GM23338 (cell line): ENCODE results near the gene ZBTB22. TPM values are rescaled to one million over a fixed set of nuclear protein-coding genes. Genes with fewer than 3 reads are reported as not detected.
"Not testable (repeated sequence)": the region's sequence is repeated elsewhere in the genome, so short reads cannot be mapped to it uniquely, and the experiment has no call there.

Experiments used
- ATAC-seq: fragments of 200-7000 bp; cut with Tn5 transposase; 3 replicates; pipeline ENCODE4 v1.9.1; 2020
- DNase-seq: peaks from one replicate; pipeline ENCODE4 v3.0.0-alpha.2; 2015; ENCODE audit warnings: low spot score
- H2AFZ ChIP-seq: fragments of 200-600 bp; sonication (generic); 2 replicates; pipeline ENCODE4 v1.8.0; 2016; ENCODE audit warnings: antibody characterized with exemption, mild to moderate bottlenecking, moderate library complexity
- H3F3A ChIP-seq: fragments of 200-600 bp; sonication (generic); replicated peaks from 2 replicates; pipeline ENCODE4 v1.8.0; 2017; ENCODE audit warnings: antibody characterized with exemption, mixed run types, low read depth
- H3K27ac ChIP-seq: fragments of 200-600 bp; sonication (generic); 2 replicates; pipeline ENCODE4 v1.6.1; 2016; ENCODE audit warnings: low read depth
- H3K27me3 ChIP-seq: fragments of 200-600 bp; sonication (generic); 2 replicates; pipeline ENCODE4 v1.8.0; 2016; ENCODE audit warnings: mild to moderate bottlenecking, mixed run types, moderate library complexity; ENCODE audit not compliant: insufficient read depth
- H3K36me3 ChIP-seq: fragments of 200-600 bp; sonication (generic); 2 replicates; pipeline ENCODE4 v1.8.0; 2016; ENCODE audit warnings: mild to moderate bottlenecking; ENCODE audit not compliant: insufficient read depth
- H3K4me1 ChIP-seq: fragments of 200-600 bp; sonication (generic); 2 replicates; pipeline ENCODE4 v1.8.0; 2016; ENCODE audit warnings: mild to moderate bottlenecking, moderate library complexity; ENCODE audit not compliant: insufficient read depth
- H3K4me2 ChIP-seq: fragments of 200-600 bp; sonication (generic); 2 replicates; pipeline ENCODE4 v1.7.1; 2017; ENCODE audit warnings: mixed run types
- H3K4me3 ChIP-seq: fragments of 200-600 bp; sonication (generic); 2 replicates; pipeline ENCODE4 v1.6.1; 2016; ENCODE audit warnings: mixed run types
- H3K79me2 ChIP-seq: fragments of 200-600 bp; sonication (generic); replicated peaks from 2 replicates; pipeline ENCODE4 v1.8.0; 2017; ENCODE audit warnings: mild to moderate bottlenecking; ENCODE audit not compliant: insufficient read depth
- H3K9me2 ChIP-seq: fragments of 200-600 bp; sonication (generic); 2 replicates; pipeline ENCODE4 v1.8.0; 2017; ENCODE audit not compliant: insufficient read depth
- H4K20me1 ChIP-seq: fragments of 200-600 bp; sonication (generic); replicated peaks from 2 replicates; pipeline ENCODE4 v1.8.0; 2017; ENCODE audit warnings: mild to moderate bottlenecking; ENCODE audit not compliant: insufficient read depth
- H3K27ac Mint-ChIP-seq: 2 replicates; pipeline ENCODE4 v1.8.0; 2020; ENCODE audit warnings: inconsistent platforms, mild to moderate bottlenecking, moderate library complexity, mixed read lengths
- H3K27me3 Mint-ChIP-seq: 3 replicates; pipeline ENCODE4 v1.8.0; 2022; ENCODE audit warnings: low read depth, mild to moderate bottlenecking, moderate library complexity, mixed read lengths, inconsistent platforms; ENCODE audit not compliant: insufficient read depth, poor library complexity
- H3K36me3 Mint-ChIP-seq: 3 replicates; pipeline ENCODE4 v1.8.0; 2021; ENCODE audit warnings: low read depth, mild to moderate bottlenecking, inconsistent platforms, moderate library complexity, mixed read lengths
- H3K4me1 Mint-ChIP-seq: 3 replicates; pipeline ENCODE4 v1.8.0; 2020; ENCODE audit warnings: mild to moderate bottlenecking, inconsistent platforms, mixed read lengths
- H3K4me3 Mint-ChIP-seq: 3 replicates; pipeline ENCODE4 v1.8.0; 2021; ENCODE audit warnings: moderate library complexity, mild to moderate bottlenecking, inconsistent platforms, mixed read lengths
- H3K9me3 Mint-ChIP-seq: 3 replicates; pipeline ENCODE4 v1.8.0; 2020; ENCODE audit warnings: moderate library complexity, mild to moderate bottlenecking, inconsistent platforms, mixed read lengths
- CTCF ChIP-seq, 2 experiments: fragments of 200-600 bp in 1 of 2; sonication (generic) in 1 of 2; conservative IDR thresholded peaks; 2 replicates each; pipeline versions ENCODE4 v1.5.1 to v1.6.1; 2016 to 2017; ENCODE audit warnings: antibody characterized with exemption in 2 of 2, low read depth in 2 of 2, mild to moderate bottlenecking in 2 of 2, moderate library complexity in 1 of 2
- ETS1 ChIP-seq: IDR thresholded peaks from 2 replicates; pipeline ENCODE4 v1.6.1; 2016; ENCODE audit warnings: antibody characterized with exemption
- EZH2 ChIP-seq: fragments of 200-600 bp; sonication (generic); IDR thresholded peaks from one replicate; pipeline ENCODE4 v1.8.0; 2017; ENCODE audit warnings: antibody characterized with exemption, mild to moderate bottlenecking, low read depth; ENCODE audit not compliant: unreplicated experiment
- EZH2phosphoT487 ChIP-seq: fragments of 200-600 bp; sonication (generic); IDR thresholded peaks from one replicate; pipeline ENCODE4 v1.8.1; 2018; ENCODE audit warnings: antibody characterized with exemption; ENCODE audit not compliant: unreplicated experiment
- JUNB ChIP-seq: IDR thresholded peaks from one replicate; pipeline ENCODE4 v1.6.1; 2016; ENCODE audit warnings: antibody characterized with exemption; ENCODE audit not compliant: unreplicated experiment
- NANOG ChIP-seq: IDR thresholded peaks from 2 replicates; pipeline ENCODE4 v1.6.1; 2016; ENCODE audit warnings: antibody characterized with exemption, borderline replicate concordance
- POLR2AphosphoS5 ChIP-seq: IDR thresholded peaks from 2 replicates; pipeline ENCODE4 v1.6.1; 2016; ENCODE audit warnings: antibody characterized with exemption, low read depth
- REST ChIP-seq: IDR thresholded peaks from one replicate; pipeline ENCODE4 v1.6.1; 2018; ENCODE audit warnings: antibody characterized with exemption; ENCODE audit not compliant: unreplicated experiment
- STAT1 ChIP-seq: IDR thresholded peaks from one replicate; pipeline ENCODE4 v1.6.1; 2016; ENCODE audit warnings: antibody characterized with exemption; ENCODE audit not compliant: unreplicated experiment
- ZNF114 ChIP-seq: fragments of 250-450 bp; sonication (Bioruptor Pico); IDR thresholded peaks from 2 replicates; pipeline ENCODE4 v1.5.0; 2020; ENCODE audit warnings: mild to moderate bottlenecking, moderate library complexity
- ZNF331 ChIP-seq: fragments of 250-450 bp; sonication (Bioruptor Pico); IDR thresholded peaks from 2 replicates; pipeline ENCODE4 v1.5.0; 2020; ENCODE audit warnings: low read depth, mild to moderate bottlenecking, moderate library complexity
- polyA plus RNA-seq: library from polyadenylated mRNA; unstranded; fragments of >200 nt; fragmentation: Nextera tagmentation; extraction: Ambion mirVana; gene quantifications from 2 replicates; pipeline ENCODE4 v1.2.1, GENCODE V29; 2016
- total RNA-seq: library from RNA; depleted of rRNA; stranded (reverse); fragments of >200 nt; shearing (Covaris generic); gene quantifications from 2 replicates; pipeline ENCODE4 v1.2.3, GENCODE V29; 2014

The ZBTB22 gene
- total and polyA plus RNA-seq, 2 experiments from 2014 or later = 3.9 to 7.7 TPM

- peak overlapping the region; percentile 81; the same call in 1 of the 2 replicates for H2AFZ ChIP-seq
- H3K4me1 ChIP-seq, H3K36me3 ChIP-seq, H3K36me3 Mint-ChIP-seq, H3K27ac ChIP-seq, DNase-seq, H3K9me2 ChIP-seq, H4K20me1 ChIP-seq, H3K27me3 Mint-ChIP-seq, H3F3A ChIP-seq, H3K4me3 ChIP-seq, ATAC-seq, H3K27me3 ChIP-seq, H3K27ac Mint-ChIP-seq, H3K4me2 ChIP-seq, H3K4me3 Mint-ChIP-seq, H3K79me2 ChIP-seq: not testable (repeated sequence)
- H3K9me3 Mint-ChIP-seq = peaks cover 10% of the 10 kb centered on the region
- H3K4me1 Mint-ChIP-seq = peaks cover 14% of the 10 kb centered on the region
Measured at GRCh38 chr6:33357160-33357871, 39.8 kb upstream of the ZBTB22 start.

GRCh38 chr6:33356295-33356694 lies 38.8 kb upstream of the ZBTB22 start:
- Histone ChIP-seq H3K27me3 (no peaks in the 10 kb centered on the region), H3K4me2 (no peak overlapping the region), H3F3A (no peaks in the 10 kb centered on the region), H3K4me1 (peaks cover 6% of the 10 kb centered on the region; the same call in 1 of the 2 replicates), H3K36me3 (no peaks in the 10 kb centered on the region), H2AFZ (no peak overlapping the region; the same call in 1 of the 2 replicates), H3K79me2 (no peaks in the 10 kb centered on the region), H3K4me3 (no peak overlapping the region), H3K27ac (no peak overlapping the region), H4K20me1 (no peaks in the 10 kb centered on the region), H3K9me2 (no peaks in the 10 kb centered on the region)
- no peak overlapping the region for H3K27ac Mint-ChIP-seq
- ATAC-seq = no peak
- peaks cover 4% of the 10 kb centered on the region for H3K27me3 Mint-ChIP-seq
- no peak overlapping the region for H3K4me3 Mint-ChIP-seq
- no peak for DNase-seq
- peaks cover 14% of the 10 kb centered on the region for H3K4me1 Mint-ChIP-seq
- peaks cover 10% of the 10 kb centered on the region for H3K9me3 Mint-ChIP-seq
- peaks cover 6% of the 10 kb centered on the region; the same call in 2 of the 3 replicates for H3K36me3 Mint-ChIP-seq
- no peak for TF ChIP-seq CTCF (conservative IDR thresholded peaks at IDR 0.05; ENCODE audit: low read depth in 2 of 2)
- TF ChIP-seq EZH2 = no peak
- no peak for TF ChIP-seq ZNF114 (CRISPR knock-in tag)
- no peak for TF ChIP-seq ZNF331
- no peak for TF ChIP-seq POLR2AphosphoS5
- TF ChIP-seq ETS1 = no peak
- no peak for TF ChIP-seq REST
- no peak for TF ChIP-seq NANOG
- no peak for TF ChIP-seq STAT1
- TF ChIP-seq JUNB = no peak
- TF ChIP-seq EZH2phosphoT487 = no peak
